Tibial nerve (tissue), 4 donors: ENCODE measurements around the gene SPAG9. TPM values are rescaled to one million over a fixed set of nuclear protein-coding genes. Genes with fewer than 3 reads are reported as not detected.

Experiments
- DNase-seq, 2 donors: peaks; one replicate each; pipeline ENCODE4 v3.0.0-alpha.2; 2019; ENCODE audit warnings: low spot score in 2 of 2
- H3K27ac ChIP-seq, 4 donors: fragments of 200-600 bp; sonication (generic) in 3 of 4; one replicate each; pipeline ENCODE4 v1.5.1; 2017 to 2019; ENCODE audit warnings: mild to moderate bottlenecking in 1 of 4
- H3K27me3 ChIP-seq, 2 donors: fragments of 200-600 bp; sonication (generic) in 1 of 2; one replicate each; pipeline versions ENCODE4 v1.5.1 to v1.6.0; 2017 to 2019
- H3K36me3 ChIP-seq, 3 donors: fragments of 200-600 bp; sonication (generic); one replicate each; pipeline ENCODE4 v1.5.1; 2018 to 2019
- H3K4me1 ChIP-seq, 4 donors: fragments of 200-600 bp; sonication (generic) in 3 of 4; one replicate each; pipeline ENCODE4 v1.5.1; 2017 to 2019
- H3K4me3 ChIP-seq, 4 donors: fragments of 200-600 bp; sonication (generic) in 3 of 4; one replicate each; pipeline ENCODE4 v1.5.1; 2017 to 2019; ENCODE audit warnings: mild to moderate bottlenecking in 1 of 4, moderate library complexity in 1 of 4
- H3K9me3 ChIP-seq, 4 donors: fragments of 200-600 bp; sonication (generic) in 3 of 4; one replicate each; pipeline ENCODE4 v1.5.1; 2017 to 2019
- EP300 ChIP-seq, 2 donors: sonication (generic); formaldehyde crosslinking; IDR thresholded peaks; one replicate each; pipeline ENCODE4 v1.6.1; 2017; ENCODE audit warnings: antibody characterized with exemption in 2 of 2, mild to moderate bottlenecking in 1 of 2
- POLR2A ChIP-seq, 2 donors: fragments of 450-650 bp; IDR thresholded peaks; one replicate each; pipeline ENCODE4 v1.6.1; 2017; ENCODE audit warnings: antibody characterized with exemption in 2 of 2, mild to moderate bottlenecking in 2 of 2, moderate library complexity in 2 of 2
- WGBS, 2 donors: methylation state at CpG; one replicate each; pipeline ENCODE4 v1.1.5; 2018; 5-methylcytosine and 5-hydroxymethylcytosine counted together
- total RNA-seq, 4 donors: library from RNA; depleted of rRNA; stranded (reverse); fragments of >200 nt; gene quantifications; one replicate each; pipeline ENCODE4 v1.1.0, GENCODE V29; 2016
- TF ChIP-seq, protein P1 (sequence below), 5 experiments: fragments of 200-600 bp in 3 of 5; fragments of 450-650 bp in 2 of 5; sonication (generic) in 3 of 5; IDR thresholded peaks; one replicate each; pipeline ENCODE4 v1.5.1; 2016 to 2019; ENCODE audit warnings: antibody characterized with exemption in 5 of 5, mild to moderate bottlenecking in 3 of 5, moderate library complexity in 2 of 5

SPAG9 gene
- total RNA-seq, 4 donors from 2014 or later, result 145 to 199 (median 165) TPM

- no peak overlapping the region for H3K4me3 ChIP-seq
- DNase-seq, result no peak
- TF ChIP-seq, protein P1, sequence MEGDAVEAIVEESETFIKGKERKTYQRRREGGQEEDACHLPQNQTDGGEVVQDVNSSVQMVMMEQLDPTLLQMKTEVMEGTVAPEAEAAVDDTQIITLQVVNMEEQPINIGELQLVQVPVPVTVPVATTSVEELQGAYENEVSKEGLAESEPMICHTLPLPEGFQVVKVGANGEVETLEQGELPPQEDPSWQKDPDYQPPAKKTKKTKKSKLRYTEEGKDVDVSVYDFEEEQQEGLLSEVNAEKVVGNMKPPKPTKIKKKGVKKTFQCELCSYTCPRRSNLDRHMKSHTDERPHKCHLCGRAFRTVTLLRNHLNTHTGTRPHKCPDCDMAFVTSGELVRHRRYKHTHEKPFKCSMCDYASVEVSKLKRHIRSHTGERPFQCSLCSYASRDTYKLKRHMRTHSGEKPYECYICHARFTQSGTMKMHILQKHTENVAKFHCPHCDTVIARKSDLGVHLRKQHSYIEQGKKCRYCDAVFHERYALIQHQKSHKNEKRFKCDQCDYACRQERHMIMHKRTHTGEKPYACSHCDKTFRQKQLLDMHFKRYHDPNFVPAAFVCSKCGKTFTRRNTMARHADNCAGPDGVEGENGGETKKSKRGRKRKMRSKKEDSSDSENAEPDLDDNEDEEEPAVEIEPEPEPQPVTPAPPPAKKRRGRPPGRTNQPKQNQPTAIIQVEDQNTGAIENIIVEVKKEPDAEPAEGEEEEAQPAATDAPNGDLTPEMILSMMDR (IDR thresholded peaks at IDR 0.05), result no peak
- no peak for TF ChIP-seq POLR2A (IDR thresholded peaks at IDR 0.05)
- no peak for TF ChIP-seq EP300 (IDR thresholded peaks at IDR 0.05)
- H3K27me3 ChIP-seq, result no peaks in the 10 kb centered on the region
- no peak overlapping the region for H3K27ac ChIP-seq
- H3K4me1 ChIP-seq, result peaks cover 0 to 15% (median 0%) of the 10 kb centered on the region in 4 donors
- H3K9me3 ChIP-seq, result no peaks in the 10 kb centered on the region
- peaks cover 0 to 16% (median 0%) of the 10 kb centered on the region in 3 donors for H3K36me3 ChIP-seq
Measured at GRCh38 chr17:51071556-51071955, 49.1 kb downstream of the SPAG9 start.

- no peak for DNase-seq
- Histone ChIP-seq H3K27me3 (no peaks in the 10 kb centered on the region), H3K27ac (no peak overlapping the region), H3K4me3 (no peak overlapping the region), H3K9me3 (no peaks in the 10 kb centered on the region), H3K36me3 (no peaks in the 10 kb centered on the region), H3K4me1 (peaks cover 0 to 11% (median 0%) of the 10 kb centered on the region in 4 donors)
- TF ChIP-seq EP300 (IDR thresholded peaks at IDR 0.05) (no peak), POLR2A (IDR thresholded peaks at IDR 0.05) (no peak)
- TF ChIP-seq, protein P1 (IDR thresholded peaks at IDR 0.05), result no peak
- WGBS, 2 donors, result 75 to 86% methylated on average over 1 of the region's 1 CpG
Measured at GRCh38 chr17:51065466-51065865, 55.2 kb downstream of the SPAG9 start.

- TF ChIP-seq, protein P1 (IDR thresholded peaks at IDR 0.05), result no peak
- no peak for TF ChIP-seq EP300 (IDR thresholded peaks at IDR 0.05)
- TF ChIP-seq POLR2A (IDR thresholded peaks at IDR 0.05), result no peak
- no peak overlapping the region for H3K4me3 ChIP-seq
- no peak for DNase-seq
- H3K9me3 ChIP-seq, result no peaks in the 10 kb centered on the region
- WGBS, 2 donors, result 58 to 71% methylated on average over 1 of the region's 1 CpG
- H3K27me3 ChIP-seq, result no peaks in the 10 kb centered on the region
- H3K4me1 ChIP-seq, result peaks cover 0 to 21% (median 2%) of the 10 kb centered on the region in 4 donors
- no peak overlapping the region for H3K27ac ChIP-seq
- no peaks in the 10 kb centered on the region for H3K36me3 ChIP-seq
Measured at GRCh38 chr17:51064061-51064735, 56.5 kb downstream of the SPAG9 start.

DNA sequence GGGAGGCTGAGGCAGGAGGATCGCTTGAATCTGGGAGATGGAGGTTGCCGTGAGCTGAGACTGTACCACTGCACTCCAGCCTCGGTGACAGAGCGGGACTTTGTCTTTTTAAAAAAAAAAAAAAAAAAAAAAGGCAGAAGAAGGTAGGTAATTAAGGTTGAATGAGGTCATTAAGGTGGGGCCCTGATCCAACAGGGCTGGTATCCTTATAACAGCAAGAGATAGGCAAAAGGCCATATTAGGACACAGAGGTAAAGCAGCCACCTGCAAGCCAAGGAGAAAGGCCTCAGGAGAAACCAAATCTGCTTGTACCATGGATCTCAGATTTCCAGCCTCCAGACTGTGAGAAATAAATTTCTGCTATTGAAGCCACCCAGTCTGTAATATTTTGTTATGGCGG is 60.3 kb downstream of the SPAG9 start:
- no peak for DNase-seq
- Histone ChIP-seq H3K9me3 (no peaks in the 10 kb centered on the region), H3K27me3 (no peaks in the 10 kb centered on the region), H3K4me1 (peaks cover 3 to 51% (median 26%) of the 10 kb centered on the region in 4 donors), H3K4me3 (no peak overlapping the region), H3K36me3 (no peaks in the 10 kb centered on the region), H3K27ac (no peak overlapping the region)
- WGBS, 2 donors, result 99% methylated on average over 5 of the region's 5 CpGs
- TF ChIP-seq EP300 (IDR thresholded peaks at IDR 0.05), result no peak

DNA sequence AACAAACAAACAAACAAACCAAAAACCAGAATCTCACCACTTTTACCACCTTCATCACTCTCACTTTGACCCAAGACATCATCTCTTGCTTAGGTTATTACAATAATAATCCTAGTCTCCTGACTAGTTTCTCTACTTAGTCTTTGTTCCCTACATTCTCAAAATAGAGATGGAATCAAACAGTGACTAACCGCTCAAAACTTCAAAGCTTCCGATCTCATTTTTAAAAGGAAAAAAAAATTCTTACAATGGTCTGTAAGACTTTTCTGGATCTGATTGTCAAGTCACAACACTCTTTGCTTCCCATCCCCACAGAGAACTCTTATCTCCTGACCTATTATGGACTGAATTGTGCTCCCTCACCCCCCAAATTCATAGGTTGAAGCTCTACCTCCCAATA is 60.9 kb downstream of the SPAG9 start:
- 60 to 67% methylated on average over 2 of the region's 2 CpGs for WGBS, 2 donors
- Histone ChIP-seq H3K4me1 (peaks cover 3 to 55% (median 26%) of the 10 kb centered on the region in 4 donors), H3K9me3 (no peaks in the 10 kb centered on the region), H3K36me3 (no peaks in the 10 kb centered on the region), H3K27me3 (no peaks in the 10 kb centered on the region), H3K27ac (no peak overlapping the region), H3K4me3 (no peak overlapping the region)
- no peak for TF ChIP-seq POLR2A (IDR thresholded peaks at IDR 0.05)
- TF ChIP-seq EP300 (IDR thresholded peaks at IDR 0.05), result no peak
- TF ChIP-seq, protein P1 (IDR thresholded peaks at IDR 0.05), result no peak
- DNase-seq, result no peak
